Kidney capillary endothelial cell (primary cell): ENCODE measurements around the gene FHOD3.
"Not testable (repeated sequence)": the region's sequence is repeated elsewhere in the genome, so short reads cannot be mapped to it uniquely, and the experiment has no call there.

Experiments used
- DNase-seq: peaks from one replicate; pipeline ENCODE4 v3.0.0-alpha.2; 2018; ENCODE audit warnings: low spot score

Gene FHOD3

DNA sequence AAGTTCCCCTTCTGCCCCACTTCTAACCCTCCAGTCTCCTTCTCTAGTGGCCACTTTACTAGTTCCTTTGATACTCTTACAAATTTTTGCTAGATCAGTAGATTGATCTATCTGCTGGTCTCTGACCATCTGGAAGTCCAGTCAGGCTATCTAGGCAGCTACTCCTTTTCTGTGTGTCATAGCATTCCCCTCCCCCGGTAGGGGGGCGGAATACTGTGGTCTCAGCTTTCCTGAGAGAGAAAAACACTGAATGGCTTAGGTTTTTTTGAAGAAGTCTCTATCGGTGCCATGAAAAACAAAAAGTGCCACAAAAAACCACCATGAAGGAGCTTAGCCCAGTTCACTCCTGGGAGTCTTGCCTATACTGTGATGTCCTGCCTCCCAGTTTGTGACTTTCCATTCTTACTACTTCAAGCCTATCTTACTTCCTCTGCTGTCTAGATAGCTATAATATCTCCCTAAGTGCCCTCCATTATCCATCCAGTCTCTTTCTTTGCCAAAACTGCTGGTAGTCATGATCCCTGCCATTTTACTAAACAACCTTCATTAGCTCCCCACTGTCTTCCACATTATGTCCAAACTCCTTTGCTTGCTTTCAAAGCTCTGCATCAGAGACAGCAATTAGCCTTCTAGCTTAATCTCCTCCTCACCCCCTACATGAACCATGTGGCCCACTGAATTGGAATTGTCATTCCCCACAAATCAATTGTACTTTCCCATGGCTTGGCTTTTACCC lies 501.4 kb downstream of the FHOD3 start:
- no peak for DNase-seq

DNA sequence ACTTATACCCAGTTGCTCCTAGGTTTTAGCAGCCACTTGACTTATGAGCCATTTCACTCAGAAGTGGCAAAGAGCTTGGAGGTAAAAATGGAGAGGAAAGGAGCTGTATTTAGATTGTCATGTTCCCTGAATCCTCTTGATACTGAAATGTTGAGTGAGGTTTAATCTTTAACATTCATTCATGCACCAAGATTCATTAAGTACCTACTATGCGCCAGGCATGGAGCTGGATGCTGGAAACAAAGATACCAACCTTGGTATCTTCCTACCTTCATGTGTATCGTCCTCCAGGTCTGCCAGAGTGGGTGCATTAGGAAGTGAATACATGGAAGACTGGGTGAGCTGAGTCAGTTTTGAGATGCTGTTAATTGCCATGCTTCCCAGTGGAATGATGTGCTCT lies 507.6 kb downstream of the FHOD3 start:
- no peak for DNase-seq

DNA sequence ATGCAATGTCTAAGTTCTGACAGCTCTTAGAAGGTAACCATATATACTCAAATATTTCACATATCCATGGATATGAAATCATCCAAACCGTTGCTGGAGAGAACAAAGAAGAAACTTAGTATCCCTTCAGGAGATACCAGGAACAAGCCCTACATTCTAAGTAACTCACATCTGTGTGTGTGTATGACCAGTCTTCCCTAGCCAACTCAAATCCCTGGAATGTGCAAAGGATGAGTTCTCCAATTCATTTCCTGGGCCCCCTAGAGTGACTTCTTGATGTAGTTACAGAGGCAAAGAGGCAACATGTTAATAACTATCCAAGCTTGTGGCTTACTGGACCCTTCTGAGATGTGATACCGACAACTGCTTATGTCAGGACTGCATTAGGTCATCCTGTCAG lies 511.2 kb downstream of the FHOD3 start:
- no peak for DNase-seq

DNA sequence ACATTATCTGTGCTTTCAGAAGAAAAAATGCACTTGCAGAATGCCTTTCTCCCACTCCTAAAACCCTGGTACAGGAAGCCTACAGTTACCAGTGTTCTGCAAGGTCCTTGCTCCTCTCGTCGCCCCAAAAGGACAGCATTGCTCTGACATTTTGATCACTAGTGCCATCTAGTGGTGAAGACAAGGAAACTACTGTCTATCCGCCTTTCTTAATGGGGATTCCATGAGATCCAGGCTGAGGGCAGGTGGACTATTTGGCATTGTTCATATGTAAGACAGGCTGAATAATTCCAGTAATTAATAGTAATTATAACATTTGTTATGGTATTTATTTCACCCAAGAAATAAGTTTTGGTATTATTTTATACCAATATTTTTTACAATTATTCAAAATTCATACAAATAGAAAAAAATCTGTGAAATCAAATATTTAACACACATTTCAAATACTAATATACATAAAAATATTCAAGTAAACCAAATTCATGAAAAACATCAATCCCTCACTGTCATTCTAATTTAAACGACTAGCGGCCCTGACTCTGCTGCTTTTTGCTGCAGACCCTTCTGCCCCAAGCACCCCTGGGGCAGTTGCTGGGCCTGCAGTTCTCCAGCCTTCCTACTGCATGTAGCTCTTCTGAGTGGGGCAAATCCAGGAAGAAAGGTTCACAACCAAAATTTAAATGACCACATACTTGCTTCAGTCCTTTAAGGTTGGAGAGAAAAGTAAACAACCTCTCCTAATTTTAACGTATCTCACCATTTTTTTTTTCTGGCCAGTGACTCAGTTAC lies 512.3 kb downstream of the FHOD3 start:
- peak; percentile 68 for DNase-seq

DNA sequence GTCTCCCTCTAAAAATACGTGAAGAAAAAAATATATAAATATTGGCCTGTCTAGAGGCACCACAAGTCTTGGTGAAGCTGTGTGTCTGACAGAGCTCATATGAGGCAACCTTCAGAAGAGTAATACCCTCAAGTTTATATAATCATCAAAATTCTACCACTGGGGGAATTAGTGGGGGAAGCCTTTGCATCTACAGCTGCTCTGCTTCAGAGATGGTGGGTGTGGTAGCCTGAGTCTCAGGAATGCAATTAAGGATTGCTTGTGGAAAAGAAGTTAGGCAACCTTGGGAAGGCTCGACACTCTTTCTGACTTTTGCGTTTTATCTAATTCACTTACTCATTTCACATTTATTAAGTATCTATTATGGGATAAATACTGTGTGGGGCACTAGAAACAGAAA lies 513.9 kb downstream of the FHOD3 start:
- DNase-seq = no peak

DNA sequence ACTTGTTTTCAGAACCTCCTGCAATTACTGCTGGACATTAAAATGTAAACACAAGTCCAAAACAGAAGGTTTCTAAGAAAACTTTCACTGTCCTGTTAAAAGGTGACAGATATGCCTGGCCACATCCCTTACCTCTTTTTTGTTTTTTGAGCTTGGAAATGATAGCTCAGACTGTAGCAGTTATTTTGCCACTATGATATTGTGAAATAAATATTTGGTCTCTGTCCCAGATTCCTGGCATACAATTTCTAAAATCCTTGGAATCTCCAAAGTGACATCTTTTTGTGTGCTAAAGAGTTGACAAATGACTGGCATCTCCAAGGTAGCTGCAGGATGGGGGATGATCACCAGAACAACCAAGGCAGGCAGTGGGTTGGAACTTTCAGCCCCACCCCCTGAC lies 514.4 kb downstream of the FHOD3 start:
- no peak for DNase-seq

DNA sequence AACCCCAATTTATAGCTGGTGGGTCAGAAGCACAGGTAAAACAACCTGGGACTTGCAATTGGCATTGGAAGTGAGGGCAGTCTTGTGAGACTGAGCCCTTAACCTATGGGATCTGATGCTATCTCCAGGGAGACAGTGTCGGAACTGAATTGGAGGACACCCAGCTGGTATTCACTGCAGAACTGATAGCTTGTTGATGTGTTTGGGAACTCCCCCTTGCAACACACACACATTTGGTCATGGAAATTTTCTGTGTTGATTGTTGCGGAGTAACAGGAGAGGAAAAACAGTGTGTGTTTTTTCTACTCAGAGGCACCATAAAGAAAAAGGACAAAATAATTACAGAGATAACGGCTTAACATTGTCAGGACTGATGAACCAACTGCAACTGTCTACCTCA lies 515.2 kb downstream of the FHOD3 start:
- DNase-seq = no peak

DNA sequence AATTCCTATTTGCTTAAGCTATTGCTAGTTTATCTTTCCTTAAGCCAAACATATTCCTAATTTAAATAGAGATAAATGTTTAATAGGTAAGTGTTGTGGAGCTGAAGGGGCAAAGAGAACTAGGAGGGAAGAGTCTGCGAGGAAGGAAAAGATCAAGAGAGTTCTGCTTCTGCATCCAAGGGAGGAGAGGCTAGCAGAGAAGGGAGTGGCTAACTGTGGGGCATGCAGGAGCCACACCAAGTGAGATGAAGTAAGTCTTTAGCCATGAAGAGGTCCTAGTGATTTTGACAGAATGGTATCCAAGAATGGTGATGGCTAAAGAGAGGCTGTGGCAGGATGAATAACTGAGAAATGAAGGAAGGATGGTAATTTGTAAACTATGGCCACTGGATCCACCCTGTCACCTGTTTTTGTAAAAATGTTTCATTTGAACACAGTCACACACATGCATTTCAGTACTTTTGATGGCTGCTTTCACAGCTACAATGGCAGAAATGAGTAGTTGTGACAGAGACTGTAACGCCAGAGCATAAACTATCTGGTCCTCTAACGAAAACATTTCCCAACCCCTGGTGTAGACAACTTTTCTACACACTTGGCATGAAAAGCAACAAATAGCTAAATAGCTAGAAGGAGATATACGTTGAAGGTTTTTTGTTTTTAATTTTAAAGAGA lies 515.7 kb downstream of the FHOD3 start:
- DNase-seq = no peak

DNA sequence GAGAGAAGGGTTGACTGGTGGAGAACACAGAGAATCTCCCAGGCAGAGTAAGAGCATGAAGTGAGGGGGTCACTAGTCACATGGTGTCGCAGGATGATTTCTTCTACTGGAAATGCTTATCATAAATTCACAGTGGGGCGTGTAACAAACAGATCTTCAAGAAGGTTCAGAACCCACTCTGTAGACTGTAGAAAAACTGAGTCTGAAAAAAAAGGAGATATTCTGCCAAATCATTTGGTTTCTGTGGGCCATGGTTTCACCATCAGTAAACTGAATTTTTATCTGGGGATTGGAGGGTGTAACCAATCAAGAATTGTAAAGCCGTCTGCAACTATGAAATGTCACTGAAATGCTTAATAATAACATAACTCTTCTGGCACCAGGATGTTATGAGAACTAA lies 516.3 kb downstream of the FHOD3 start:
- DNase-seq = no peak

DNA sequence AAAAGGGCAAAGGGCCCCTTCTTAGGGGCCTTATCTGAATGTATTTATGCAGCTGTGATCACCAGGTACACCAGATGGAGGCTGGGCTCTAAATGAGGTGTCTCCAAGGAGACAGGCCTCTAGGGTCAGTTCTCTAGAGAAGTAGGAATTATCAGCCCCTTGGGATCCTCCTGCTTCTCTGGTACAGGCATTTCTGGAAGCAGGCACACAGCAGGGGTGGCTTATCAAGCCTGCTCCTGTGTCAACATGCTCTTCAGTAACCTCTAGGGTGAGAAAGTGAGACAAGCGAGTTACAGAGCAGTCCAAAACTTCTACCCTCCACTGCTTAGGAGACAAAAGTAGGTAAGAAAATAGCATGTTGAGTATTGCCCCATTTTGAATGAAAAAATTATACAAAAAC lies 517.5 kb downstream of the FHOD3 start:
- DNase-seq = no peak

DNA sequence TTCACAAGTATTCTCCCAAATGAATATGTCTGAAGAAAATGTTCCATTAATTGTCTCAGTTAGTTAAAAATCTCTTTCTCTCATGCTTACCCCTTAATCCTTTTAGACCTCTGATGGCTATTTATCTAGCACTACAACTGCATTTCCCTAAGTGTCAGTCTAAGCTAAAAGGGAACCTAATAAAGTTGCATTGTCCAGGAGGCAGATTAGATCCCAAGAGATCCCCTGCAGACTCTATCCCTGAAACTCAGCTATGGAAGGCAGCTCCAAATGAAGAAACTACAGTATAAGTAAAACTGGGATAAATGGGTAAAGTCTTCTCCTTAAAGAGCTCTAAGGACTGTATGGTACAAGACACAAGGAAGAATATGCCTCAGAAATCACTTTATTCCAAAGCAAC lies 518.6 kb downstream of the FHOD3 start:
- DNase-seq = not testable (repeated sequence)

DNA sequence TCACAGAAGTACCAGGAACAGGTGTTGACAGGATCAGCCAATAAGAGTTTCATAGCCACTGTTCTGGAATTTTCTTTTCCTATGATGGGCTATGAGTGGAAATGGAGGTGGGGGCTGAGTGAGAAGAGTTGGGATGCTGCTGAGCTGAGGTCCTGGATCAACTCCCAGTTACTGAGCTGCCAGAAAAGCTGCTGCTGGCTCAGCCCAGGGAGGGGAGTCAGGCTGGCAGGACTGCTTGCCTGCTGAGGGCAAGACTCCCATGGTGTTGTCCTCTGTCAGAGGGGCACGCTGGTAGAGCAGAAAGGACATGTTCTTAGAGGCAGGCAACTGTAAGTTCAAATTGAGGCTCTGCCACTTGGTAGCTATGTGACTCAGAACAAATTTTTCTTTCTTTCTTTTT lies 519.5 kb downstream of the FHOD3 start:
- DNase-seq = no peak

DNA sequence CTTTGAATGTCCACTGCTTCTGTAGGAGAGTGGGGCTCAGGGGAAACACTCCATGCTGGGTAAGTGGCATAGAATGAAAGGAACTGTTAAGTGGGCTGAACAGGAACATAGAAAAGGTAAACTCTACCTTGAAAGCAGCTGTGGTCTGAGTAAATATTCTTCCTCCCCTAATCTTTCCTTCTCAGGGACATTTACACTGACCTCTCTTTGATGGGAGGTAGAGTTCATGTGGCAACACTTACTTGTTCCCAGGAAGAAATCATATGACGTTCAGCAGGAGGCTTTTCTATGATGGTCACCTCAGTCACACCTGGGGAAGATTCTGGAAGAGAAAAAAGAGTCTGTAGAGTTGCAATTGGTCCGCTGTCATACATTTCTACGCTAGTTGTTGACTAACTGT lies 521.1 kb downstream of the FHOD3 start:
- DNase-seq = no peak

DNA sequence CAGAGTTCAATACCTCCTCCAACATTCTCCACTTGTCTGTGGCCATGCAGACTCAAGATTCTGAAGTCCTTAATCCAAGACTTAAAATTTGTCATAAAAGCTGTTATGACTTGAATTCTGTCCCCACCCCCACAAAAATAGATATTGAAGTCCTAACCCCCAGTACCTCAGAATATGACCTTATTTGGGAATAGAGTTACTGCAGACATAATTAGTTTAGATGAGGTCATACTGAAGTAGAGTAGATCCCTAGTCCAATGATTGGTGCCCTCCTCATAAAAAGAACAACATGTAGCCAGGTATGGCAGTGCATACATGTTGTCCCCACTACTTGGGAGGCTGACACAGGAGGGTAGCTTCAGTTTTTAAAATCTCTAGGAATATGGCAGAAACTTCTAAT lies 522.1 kb downstream of the FHOD3 start:
- no peak for DNase-seq

DNA sequence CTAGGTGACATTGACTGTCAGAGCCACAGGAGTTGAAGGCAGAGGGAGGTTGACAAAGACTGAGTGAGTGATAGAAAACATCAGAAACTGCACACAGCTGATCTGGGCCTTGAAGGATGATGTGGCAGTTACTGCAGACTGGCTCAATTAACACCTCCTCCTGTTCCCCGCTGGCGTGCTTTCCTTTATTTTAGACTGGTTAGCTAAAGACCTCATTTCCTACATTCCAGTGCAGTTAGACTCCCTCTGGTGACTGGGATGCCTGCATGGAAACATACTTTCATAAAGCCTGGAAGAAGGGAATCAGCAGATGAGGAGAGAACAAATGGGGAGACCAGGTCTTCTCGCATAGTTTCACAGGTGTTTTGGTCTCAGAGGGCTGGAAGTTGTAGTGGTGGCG lies 524.2 kb downstream of the FHOD3 start:
- DNase-seq = no peak

DNA sequence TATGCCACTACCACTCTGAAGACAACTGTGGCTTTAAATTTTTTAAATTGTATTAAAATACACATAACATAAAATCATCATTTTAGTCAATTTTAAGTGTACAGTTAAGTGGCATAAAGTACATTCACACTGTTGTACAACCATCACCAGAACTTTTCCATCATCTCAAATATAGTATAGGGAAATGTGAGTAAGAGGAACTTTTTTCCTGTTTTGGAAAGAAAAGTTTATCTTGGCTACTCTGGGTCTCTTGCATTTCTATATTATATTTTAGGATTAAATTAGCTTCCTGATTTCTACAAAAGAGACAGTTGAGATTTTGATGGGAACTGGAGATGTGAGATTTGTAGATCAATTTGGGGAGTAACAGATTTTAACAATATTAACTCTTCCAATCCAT lies 528.0 kb downstream of the FHOD3 start:
- no peak for DNase-seq

DNA sequence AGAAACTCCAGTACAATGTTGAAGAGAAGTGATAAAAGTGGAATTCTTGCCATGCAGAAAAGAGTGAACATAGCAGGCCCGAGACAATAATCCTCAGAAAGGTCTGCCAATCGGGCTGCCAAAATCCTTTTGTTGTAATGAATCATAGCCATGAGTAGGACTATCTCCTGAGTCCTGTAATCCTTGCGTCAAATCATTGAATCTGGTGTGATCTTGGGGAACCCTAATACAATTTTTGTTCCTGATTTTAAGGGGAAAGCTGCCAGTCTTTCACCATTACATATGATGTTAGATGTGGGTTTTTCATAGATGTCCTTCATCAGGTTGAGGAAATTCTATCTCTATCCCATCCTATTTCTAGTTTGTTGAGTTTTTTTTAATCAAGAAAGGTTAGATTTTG lies 529.0 kb downstream of the FHOD3 start:
- DNase-seq = no peak

DNA sequence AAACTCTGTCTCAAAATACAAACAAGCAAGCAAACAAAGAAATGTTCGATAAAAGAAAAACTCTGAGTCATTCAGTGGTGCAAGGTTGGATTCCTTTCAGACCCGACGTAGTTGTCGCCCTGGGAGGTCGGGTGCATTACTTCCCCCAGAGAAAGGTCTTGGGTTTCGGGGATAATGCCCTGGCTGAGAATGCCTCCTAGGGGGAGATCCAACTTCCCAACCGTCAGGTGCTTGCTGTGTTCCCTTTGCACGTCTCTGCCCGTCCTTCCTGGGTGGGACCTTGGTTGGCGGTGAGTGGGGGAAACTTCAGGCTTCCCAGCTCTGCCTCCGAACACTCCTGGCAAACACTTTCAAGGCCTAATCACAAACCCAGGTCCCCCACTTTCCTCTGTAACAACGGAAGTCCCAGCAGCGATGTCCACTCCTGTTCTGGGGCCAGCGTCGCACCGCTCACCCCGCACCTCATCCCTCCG lies 530.7 kb downstream of the FHOD3 start:
- peak; percentile 33 for DNase-seq

DNA sequence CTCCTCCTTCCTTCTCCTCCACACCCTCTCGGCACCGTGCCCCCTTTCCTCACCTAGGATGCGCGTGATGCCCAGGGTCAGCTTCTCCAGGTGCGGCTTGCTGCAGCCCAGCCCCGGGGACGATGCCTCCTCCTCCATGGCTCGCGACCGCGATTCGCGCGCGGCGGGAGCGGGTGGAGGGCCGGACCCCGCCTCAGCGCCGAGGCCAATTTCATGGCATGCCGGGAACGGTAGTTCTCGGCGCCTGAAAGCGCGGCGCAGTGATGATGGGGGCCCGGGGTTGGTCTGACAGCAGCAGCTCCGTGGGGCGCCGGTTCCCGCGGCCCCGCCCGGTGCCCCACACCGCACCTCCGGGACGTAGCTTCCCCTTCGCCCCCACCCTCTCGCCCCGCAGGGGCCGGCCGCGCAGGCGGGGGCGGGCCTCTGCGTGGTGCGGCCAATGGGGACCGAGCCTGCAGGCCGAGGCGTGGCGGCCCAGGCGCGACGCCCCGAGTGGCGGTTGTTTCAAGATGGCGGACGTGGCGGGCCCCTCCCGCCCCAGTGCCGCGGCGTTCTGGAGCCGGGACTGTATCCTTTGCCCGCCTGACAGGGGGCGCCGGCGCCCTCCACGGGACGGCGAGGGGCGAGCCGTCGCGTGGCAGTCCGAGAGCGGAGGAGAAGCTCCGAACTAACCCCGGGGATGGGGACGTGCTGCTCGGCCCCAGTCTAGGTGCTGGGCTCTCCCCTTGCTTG lies 531.3 kb downstream of the FHOD3 start, which contains the start of the genes KIAA1328 and TPGS2:
Gene KIAA1328 (plus strand): TSS at position 498 of the 732 bp plus-strand sequence. CDS start 12 bp downstream, at position 510.
Gene TPGS2 (minus strand): TSS at position 373 of the 732 bp plus-strand sequence. CDS start 235 bp downstream, at position 138.
- peak; percentile 73 for DNase-seq
